Rectal smooth muscle tissue (tissue), 1 donor: ENCODE results near the gene DNM1.
A peak's percentile ranks its signal among the peaks of the same experiment; 100 is the strongest.

Experiments
- H3K27ac ChIP-seq: one replicate; pipeline ENCODE4 v1.7.0; 2013; ENCODE audit warnings: low read depth, low read length, inconsistent platforms
- H3K27me3 ChIP-seq: one replicate; pipeline ENCODE4 v1.7.0; 2013; ENCODE audit warnings: low read length; ENCODE audit not compliant: control insufficient read depth, insufficient read depth
- H3K36me3 ChIP-seq: one replicate; pipeline ENCODE4 v1.7.0; 2013; ENCODE audit warnings: low read length; ENCODE audit not compliant: control insufficient read depth, insufficient read depth
- H3K4me1 ChIP-seq: one replicate; pipeline ENCODE4 v1.7.0; 2013; ENCODE audit warnings: low read length; ENCODE audit not compliant: control insufficient read depth, insufficient read depth
- H3K4me3 ChIP-seq: one replicate; pipeline ENCODE4 v1.7.0; 2013; ENCODE audit warnings: low read length
- H3K9ac ChIP-seq: one replicate; pipeline ENCODE4 v1.7.0; 2013; ENCODE audit warnings: low read length

DNM1 gene

GRCh38 chr9:128182893-128183588 lies 20.1 kb upstream of the DNM1 start:
- no peaks in the 10 kb centered on the region for H3K27me3 ChIP-seq
- peaks cover 31% of the 10 kb centered on the region for H3K36me3 ChIP-seq
- no peaks in the 10 kb centered on the region for H3K4me1 ChIP-seq
- H3K4me3 ChIP-seq: no peak overlapping the region
- no peak overlapping the region for H3K9ac ChIP-seq
- no peak overlapping the region for H3K27ac ChIP-seq

- Histone ChIP-seq H3K4me1 (peaks cover 8% of the 10 kb centered on the region), H3K36me3 (peaks cover 17% of the 10 kb centered on the region), H3K4me3 (no peak overlapping the region), H3K27ac (no peak overlapping the region), H3K27me3 (no peaks in the 10 kb centered on the region), H3K9ac (no peak overlapping the region)
Observed at GRCh38 chr9:128185979-128186965, 16.9 kb upstream of the DNM1 start.

GRCh38 chr9:128187361-128187760 lies 15.8 kb upstream of the DNM1 start:
- Histone ChIP-seq H3K4me3 (no peak overlapping the region), H3K27ac (no peak overlapping the region), H3K4me1 (peaks cover 8% of the 10 kb centered on the region), H3K36me3 (peaks cover 16% of the 10 kb centered on the region), H3K9ac (no peak overlapping the region), H3K27me3 (no peaks in the 10 kb centered on the region)

- Histone ChIP-seq H3K27ac (no peak overlapping the region), H3K36me3 (peaks cover 12% of the 10 kb centered on the region), H3K4me1 (peaks cover 8% of the 10 kb centered on the region), H3K9ac (no peak overlapping the region), H3K27me3 (no peaks in the 10 kb centered on the region), H3K4me3 (no peak overlapping the region)
Observed at GRCh38 chr9:128188209-128188608, 15.0 kb upstream of the DNM1 start.

GRCh38 chr9:128190013-128190412 lies 13.2 kb upstream of the DNM1 start:
- Histone ChIP-seq H3K4me3 (peak overlapping the region; percentile 91), H3K27ac (no peak overlapping the region), H3K36me3 (peaks cover 11% of the 10 kb centered on the region), H3K27me3 (no peaks in the 10 kb centered on the region), H3K9ac (no peak overlapping the region), H3K4me1 (peaks cover 8% of the 10 kb centered on the region)

GRCh38 chr9:128190516-128191405 lies 12.4 kb upstream of the DNM1 start:
- Histone ChIP-seq H3K36me3 (peaks cover 9% of the 10 kb centered on the region), H3K9ac (peak overlapping the region; percentile 81), H3K4me1 (peaks cover 8% of the 10 kb centered on the region), H3K27ac (peak overlapping the region; percentile 87), H3K4me3 (peak overlapping the region; percentile 91), H3K27me3 (no peaks in the 10 kb centered on the region)

- Histone ChIP-seq H3K9ac (peak within 1 kb of the TSS; percentile 86), H3K4me1 (peaks cover 8% of the 10 kb centered on the region), H3K27me3 (no peaks in the 10 kb centered on the region), H3K36me3 (peaks cover 4% of the 10 kb centered on the region), H3K4me3 (peak within 1 kb of the TSS; percentile 91), H3K27ac (peak within 1 kb of the TSS; percentile 87)
Observed at GRCh38 chr9:128191406-128192046, 11.7 kb upstream of the DNM1 start, which contains the start of gene CIZ1. Gene CIZ1, minus strand, starts transcription at chr9:128191572. Its CDS starts 715 bp downstream, at chr9:128190857.

- Histone ChIP-seq H3K4me1 (peaks cover 8% of the 10 kb centered on the region), H3K4me3 (peak overlapping the region; percentile 91), H3K27me3 (no peaks in the 10 kb centered on the region), H3K9ac (no peak overlapping the region), H3K36me3 (no peaks in the 10 kb centered on the region), H3K27ac (peak overlapping the region; percentile 82)
Observed at GRCh38 chr9:128192601-128193371, 10.4 kb upstream of the DNM1 start.

GRCh38 chr9:128193469-128194096 lies 9.6 kb upstream of the DNM1 start:
- peak overlapping the region; percentile 91 for H3K4me3 ChIP-seq
- no peaks in the 10 kb centered on the region for H3K27me3 ChIP-seq
- peak overlapping the region; percentile 82 for H3K27ac ChIP-seq
- no peak overlapping the region for H3K9ac ChIP-seq
- H3K36me3 ChIP-seq: no peaks in the 10 kb centered on the region
- H3K4me1 ChIP-seq: peaks cover 8% of the 10 kb centered on the region

- no peaks in the 10 kb centered on the region for H3K4me1 ChIP-seq
- H3K9ac ChIP-seq: no peak overlapping the region
- H3K4me3 ChIP-seq: no peak overlapping the region
- H3K36me3 ChIP-seq: no peaks in the 10 kb centered on the region
- peaks cover 7% of the 10 kb centered on the region for H3K27me3 ChIP-seq
- H3K27ac ChIP-seq: no peak overlapping the region
Observed at GRCh38 chr9:128201441-128202369, 1.5 kb upstream of the DNM1 start.
